Spleen (tissue), 11 donors: Measurements from ENCODE around the gene DUS4L. TPM values are rescaled to one million over a fixed set of nuclear protein-coding genes. Genes with fewer than 3 reads are reported as not detected.

Experiments used
- DNase-seq: peaks from one replicate; pipeline ENCODE4 v3.0.0-alpha.2; 2020
- H3K27ac ChIP-seq, 8 donors: fragments of 200-600 bp; sonication (generic) in 7 of 8; 1 replicate in 4 of 8; 2 replicates in 4 of 8; pipeline versions ENCODE4 v1.5.0 to v1.8.0; 2016 to 2021; ENCODE audit warnings: inconsistent platforms in 4 of 8, mild to moderate bottlenecking in 4 of 8, moderate library complexity in 1 of 8
- H3K27me3 ChIP-seq, 7 donors: fragments of 200-600 bp; sonication (generic) in 6 of 7; replicated peaks in 1 of 7; 1 replicate in 4 of 7; 2 replicates in 3 of 7; pipeline versions ENCODE4 v1.5.0 to v1.8.0; 2016 to 2021; ENCODE audit warnings: inconsistent platforms in 3 of 7, mild to moderate bottlenecking in 1 of 7
- H3K36me3 ChIP-seq, 6 donors: fragments of 200-600 bp; sonication (generic) in 5 of 6; 1 replicate in 4 of 6; 2 replicates in 2 of 6; pipeline versions ENCODE4 v1.5.0 to v1.8.0; 2016 to 2021; ENCODE audit warnings: inconsistent platforms in 2 of 6
- H3K4me1 ChIP-seq, 6 donors: fragments of 200-600 bp; sonication (generic) in 5 of 6; 1 replicate in 3 of 6; 2 replicates in 3 of 6; pipeline versions ENCODE4 v1.5.0 to v1.8.0; 2016 to 2021; ENCODE audit warnings: inconsistent platforms in 3 of 6
- H3K4me3 ChIP-seq, 8 donors: fragments of 200-600 bp; sonication (generic) in 7 of 8; 1 replicate in 4 of 8; 2 replicates in 4 of 8; pipeline versions ENCODE4 v1.5.0 to v1.8.0; 2016 to 2021; ENCODE audit warnings: inconsistent platforms in 4 of 8, mild to moderate bottlenecking in 4 of 8, moderate library complexity in 2 of 8
- H3K9me3 ChIP-seq, 8 donors: fragments of 200-600 bp; sonication (generic) in 7 of 8; 1 replicate in 4 of 8; 2 replicates in 4 of 8; pipeline versions ENCODE4 v1.5.0 to v1.8.0; 2016 to 2021; ENCODE audit warnings: inconsistent platforms in 4 of 8
- POLR2A ChIP-seq, 3 donors: fragments of 450-650 bp; IDR thresholded peaks; one replicate each; pipeline ENCODE4 v1.5.1; 2017; ENCODE audit warnings: antibody characterized with exemption in 3 of 3, mild to moderate bottlenecking in 1 of 3
- POLR2AphosphoS5 ChIP-seq, 3 donors: sonication (generic); formaldehyde crosslinking; IDR thresholded peaks; one replicate each; pipeline ENCODE4 v1.5.1; 2017; ENCODE audit warnings: antibody characterized with exemption in 3 of 3
- WGBS, 5 donors: extraction: QIAGEN DNeasy Blood & Tissue Kit in 3 of 5; methylation state at CpG; one replicate each; pipeline versions ENCODE4 v1.1.5 to v1.1.7; 2013 to 2018; 5-methylcytosine and 5-hydroxymethylcytosine counted together
- intact Hi-C: fragments of 100-400 bp; cut with DNase I; formaldehyde crosslinking; loops from one replicate; pipeline ENCODE4 v1.15.0; 2023; ENCODE audit warnings: low total_unique reads
- polyA plus RNA-seq, 3 donors: library from polyadenylated mRNA; stranded (reverse); fragments of 200-250 nt; gene quantifications; one replicate each; pipeline ENCODE4 v1.2.1, GENCODE V29; 2013
- total RNA-seq, 7 donors: library from RNA; depleted of rRNA in 3 of 7; stranded (reverse); fragments of >200 nt in 3 of 7; fragmentation: NEBNext Ultra II Directional in 4 of 7; extraction: Animal tissue kit (Norgen Biotek cat#: 25700) in 4 of 7; gene quantifications; one replicate each; pipeline versions ENCODE4 v1.1.0 to v1.2.1, GENCODE V29; 2016 to 2021
- TF ChIP-seq, protein P1 (sequence below), 11 experiments: fragments of 200-600 bp in 7 of 11; fragments of 450-650 bp in 4 of 11; sonication (generic) in 4 of 11; IDR thresholded peaks in 8 of 11; conservative IDR thresholded peaks in 3 of 11; 1 replicate in 7 of 11; 2 replicates in 4 of 11; pipeline versions ENCODE4 v1.4.0 to v1.8.0; 2016 to 2021; ENCODE audit warnings: antibody characterized with exemption in 11 of 11, inconsistent platforms in 4 of 11, mild to moderate bottlenecking in 1 of 11
- donor health status: healthy with polysubstance abuse.
- donor health status: DM: no; HTN: no; CAD: no; lungs with moderate emphysema.
- donor health status: DM: no; HTN: no; CAD: no.
- donor health status: Bipolar disorder and iron deficiency.
- donor health status: healthy.
- donor health status: DM: no; HTN: no; CAD: no.
- donor health status: DM: yes; HTN: yes; CAD: no.

The DUS4L gene
- total and polyA plus RNA-seq, 10 donors, result 3.7 to 18.0 (median 7.0) TPM

DNA sequence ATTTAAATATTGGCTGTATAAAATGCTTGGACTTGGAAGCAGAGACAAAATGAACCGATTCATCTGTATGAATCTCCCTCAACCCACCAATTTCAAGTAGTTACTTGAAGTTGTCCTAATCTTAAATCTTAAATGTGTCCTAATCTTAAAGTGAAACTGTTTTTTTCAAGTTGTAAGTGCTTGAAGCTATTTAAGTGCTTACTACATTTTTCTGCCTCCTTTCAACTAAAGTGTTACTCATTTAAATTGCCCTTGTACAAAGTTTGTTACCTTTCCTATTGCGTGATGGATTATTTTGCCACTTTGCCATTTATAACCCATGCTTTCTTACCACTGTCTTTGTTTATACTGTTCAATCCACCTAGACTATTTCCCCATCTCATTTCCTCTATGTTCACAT, 19.1 kb downstream of the DUS4L start:
- intact Hi-C loops, result no loop called here
- Histone ChIP-seq H3K27me3 (no peaks in the 10 kb centered on the region), H3K4me1 (peaks cover 15 to 44% (median 34%) of the 10 kb centered on the region in 6 donors), H3K36me3 (peaks cover 0 to 36% (median 5%) of the 10 kb centered on the region in 6 donors), H3K4me3 (no peak overlapping the region), H3K9me3 (no peaks in the 10 kb centered on the region), H3K27ac (no peak overlapping the region)
- TF ChIP-seq, protein P1, sequence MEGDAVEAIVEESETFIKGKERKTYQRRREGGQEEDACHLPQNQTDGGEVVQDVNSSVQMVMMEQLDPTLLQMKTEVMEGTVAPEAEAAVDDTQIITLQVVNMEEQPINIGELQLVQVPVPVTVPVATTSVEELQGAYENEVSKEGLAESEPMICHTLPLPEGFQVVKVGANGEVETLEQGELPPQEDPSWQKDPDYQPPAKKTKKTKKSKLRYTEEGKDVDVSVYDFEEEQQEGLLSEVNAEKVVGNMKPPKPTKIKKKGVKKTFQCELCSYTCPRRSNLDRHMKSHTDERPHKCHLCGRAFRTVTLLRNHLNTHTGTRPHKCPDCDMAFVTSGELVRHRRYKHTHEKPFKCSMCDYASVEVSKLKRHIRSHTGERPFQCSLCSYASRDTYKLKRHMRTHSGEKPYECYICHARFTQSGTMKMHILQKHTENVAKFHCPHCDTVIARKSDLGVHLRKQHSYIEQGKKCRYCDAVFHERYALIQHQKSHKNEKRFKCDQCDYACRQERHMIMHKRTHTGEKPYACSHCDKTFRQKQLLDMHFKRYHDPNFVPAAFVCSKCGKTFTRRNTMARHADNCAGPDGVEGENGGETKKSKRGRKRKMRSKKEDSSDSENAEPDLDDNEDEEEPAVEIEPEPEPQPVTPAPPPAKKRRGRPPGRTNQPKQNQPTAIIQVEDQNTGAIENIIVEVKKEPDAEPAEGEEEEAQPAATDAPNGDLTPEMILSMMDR (IDR thresholded peaks at IDR 0.05 in 8 of 11, conservative IDR thresholded peaks at IDR 0.05 in 3 of 11), result no peak
- TF ChIP-seq POLR2A (IDR thresholded peaks at IDR 0.05), result no peak
- TF ChIP-seq POLR2AphosphoS5 (IDR thresholded peaks at IDR 0.05), result no peak
- DNase-seq, result no peak
- WGBS, 5 donors, result 73 to 80% (median 76%) methylated on average over 2 of the region's 2 CpGs

- H3K4me3 ChIP-seq, result no peak overlapping the region
- TF ChIP-seq, protein P1 (IDR thresholded peaks at IDR 0.05 in 8 of 11, conservative IDR thresholded peaks at IDR 0.05 in 3 of 11), result no peak
- TF ChIP-seq POLR2AphosphoS5 (IDR thresholded peaks at IDR 0.05) (no peak), POLR2A (IDR thresholded peaks at IDR 0.05) (no peak)
- no peak for DNase-seq
- WGBS, 5 donors, result 90 to 92% (median 92%) methylated on average over 2 of the region's 2 CpGs
- intact Hi-C loops, result no loop called here
- H3K27ac ChIP-seq, result no peak overlapping the region
- peaks cover 15 to 35% (median 28%) of the 10 kb centered on the region in 6 donors for H3K4me1 ChIP-seq
- no peaks in the 10 kb centered on the region for H3K9me3 ChIP-seq
- no peaks in the 10 kb centered on the region for H3K27me3 ChIP-seq
- H3K36me3 ChIP-seq, result peaks cover 0 to 44% (median 5%) of the 10 kb centered on the region in 6 donors
These were observed 20.9 kb downstream of the DUS4L start for GRCh38 chr7:107584716-107585115.

GRCh38 chr7:107588529-107589130, 24.9 kb downstream of the DUS4L start:
- TF ChIP-seq POLR2AphosphoS5 (IDR thresholded peaks at IDR 0.05) (no peak), POLR2A (IDR thresholded peaks at IDR 0.05) (no peak)
- TF ChIP-seq, protein P1 (IDR thresholded peaks at IDR 0.05 in 8 of 11, conservative IDR thresholded peaks at IDR 0.05 in 3 of 11), result no peak
- H3K36me3 ChIP-seq, result peaks cover 0 to 46% (median 5%) of the 10 kb centered on the region in 6 donors
- DNase-seq, result no peak
- no peaks in the 10 kb centered on the region for H3K27me3 ChIP-seq
- peaks cover 0 to 1% (median 0%) of the 10 kb centered on the region in 6 donors for H3K4me1 ChIP-seq
- 92 to 97% (median 94%) methylated on average over 5 of the region's 5 CpGs for WGBS, 5 donors
- H3K4me3 ChIP-seq, result no peak overlapping the region
- H3K9me3 ChIP-seq, result no peaks in the 10 kb centered on the region
- H3K27ac ChIP-seq, result no peak overlapping the region
- intact Hi-C loops, result no loop called here

- 86 to 93% (median 92%) methylated on average over 3 of the region's 3 CpGs for WGBS, 5 donors
- Histone ChIP-seq H3K27ac (no peak overlapping the region), H3K27me3 (no peaks in the 10 kb centered on the region), H3K9me3 (no peaks in the 10 kb centered on the region), H3K4me1 (peaks cover 0 to 7% (median 0%) of the 10 kb centered on the region in 6 donors), H3K4me3 (no peak overlapping the region), H3K36me3 (peaks cover 0 to 48% (median 12%) of the 10 kb centered on the region in 6 donors)
- intact Hi-C loops, result no loop called here
- no peak for DNase-seq
- TF ChIP-seq, protein P1 (IDR thresholded peaks at IDR 0.05 in 8 of 11, conservative IDR thresholded peaks at IDR 0.05 in 3 of 11), result no peak
- TF ChIP-seq POLR2AphosphoS5 (IDR thresholded peaks at IDR 0.05) (no peak), POLR2A (IDR thresholded peaks at IDR 0.05) (no peak)
These were observed 27.6 kb downstream of the DUS4L start for GRCh38 chr7:107591421-107591820.
